Testis (tissue), 3 donors: ENCODE measurements around the gene EDEM3. TPM values are rescaled to one million over a fixed set of nuclear protein-coding genes. Genes with fewer than 3 reads are reported as not detected.
"Not testable (repeated sequence)": the region's sequence is repeated elsewhere in the genome, so short reads cannot be mapped to it uniquely, and the experiment has no call there.

Source experiments
- DNase-seq: peaks from one replicate; pipeline ENCODE4 v3.0.0-alpha.2; 2019
- H3K27ac ChIP-seq, 2 donors: fragments of 200-600 bp; sonication (generic); one replicate each; pipeline ENCODE4 v1.5.1; 2019
- H3K27me3 ChIP-seq: fragments of 200-600 bp; sonication (generic); one replicate; pipeline ENCODE4 v1.5.1; 2019
- H3K36me3 ChIP-seq: fragments of 200-600 bp; sonication (generic); one replicate; pipeline ENCODE4 v1.5.1; 2017; ENCODE audit warnings: low read depth; ENCODE audit errors: missing control alignments
- H3K4me1 ChIP-seq: fragments of 200-600 bp; sonication (generic); one replicate; pipeline ENCODE4 v1.5.1; 2019
- H3K4me3 ChIP-seq, 2 donors: fragments of 200-600 bp; sonication (generic); one replicate each; pipeline ENCODE4 v1.5.1; 2017 to 2019
- H3K9me3 ChIP-seq: fragments of 200-600 bp; sonication (generic); one replicate; pipeline ENCODE4 v1.5.1; 2017
- CTCF ChIP-seq, 3 experiments: fragments of 450-650 bp in 2 of 3; fragments of 200-600 bp in 1 of 3; sonication (generic) in 1 of 3; IDR thresholded peaks; one replicate each; pipeline ENCODE4 v1.5.1; 2016 to 2019; ENCODE audit warnings: antibody characterized with exemption in 3 of 3, mild to moderate bottlenecking in 2 of 3, moderate library complexity in 1 of 3
- POLR2A ChIP-seq: fragments of 450-650 bp; IDR thresholded peaks from one replicate; pipeline ENCODE4 v1.6.1; 2017; ENCODE audit warnings: antibody characterized with exemption, mild to moderate bottlenecking, moderate library complexity
- WGBS, 2 donors: methylation state at CpG; one replicate each; pipeline ENCODE4 v1.1.5; 2018; 5-methylcytosine and 5-hydroxymethylcytosine counted together
- intact Hi-C: fragments of 100-400 bp; cut with DNase I; formaldehyde crosslinking; loops from one replicate; pipeline ENCODE4 v1.15.1; 2023; ENCODE audit warnings: low total_unique reads
- polyA plus RNA-seq: library from polyadenylated mRNA; stranded (reverse); fragments of 350-450 nt; fragmentation: Illumina TruSeq; extraction: RNeasy Lipid Tissue Mini Kit (QIAGEN cat#74804); gene quantifications from one replicate; pipeline ENCODE4 v1.2.3, GENCODE V29; 2014; ENCODE audit warnings: low read depth, low replicate concordance; ENCODE audit not compliant: insufficient read depth
- total RNA-seq, 2 donors: library from RNA; depleted of rRNA; stranded (reverse); fragments of >200 nt; gene quantifications; one replicate each; pipeline ENCODE4 v1.2.3, GENCODE V29; 2016

Gene EDEM3
- total and polyA plus RNA-seq, 3 donors from 2014 or later = 20.7 to 41.0 (median 23.5) TPM

- Histone ChIP-seq H3K27me3 (no peaks in the 10 kb centered on the region), H3K27ac (no peak overlapping the region), H3K4me3 (no peak overlapping the region), H3K9me3 (no peaks in the 10 kb centered on the region), H3K36me3 (no peaks in the 10 kb centered on the region), H3K4me1 (no peaks in the 10 kb centered on the region)
- TF ChIP-seq POLR2A (no peak), CTCF (IDR thresholded peaks at IDR 0.05) (no peak)
- 88 to 89% methylated on average over 4 of the region's 4 CpGs for WGBS, 2 donors
- no peak for DNase-seq
- intact Hi-C loops = no loop called here
Observed at GRCh38 chr1:184770181-184770979, 15.7 kb upstream of the EDEM3 start.

GRCh38 chr1:184769241-184769640 is 14.6 kb upstream of the EDEM3 start:
- 58 to 74% methylated on average over 2 of the region's 2 CpGs for WGBS, 2 donors
- TF ChIP-seq CTCF (IDR thresholded peaks at IDR 0.05) = no peak
- no peak for TF ChIP-seq POLR2A
- intact Hi-C loops = no loop called here

GRCh38 chr1:184768467-184768866 is 13.8 kb upstream of the EDEM3 start:
- Histone ChIP-seq H3K9me3 (no peaks in the 10 kb centered on the region), H3K27ac (no peak overlapping the region), H3K4me1 (no peaks in the 10 kb centered on the region), H3K36me3 (no peaks in the 10 kb centered on the region), H3K4me3 (no peak overlapping the region), H3K27me3 (no peaks in the 10 kb centered on the region)
- intact Hi-C loops = no loop called here
- TF ChIP-seq POLR2A (no peak), CTCF (IDR thresholded peaks at IDR 0.05) (no peak)
- no peak for DNase-seq
- 59 to 68% methylated on average over 2 of the region's 2 CpGs for WGBS, 2 donors

More at GRCh38 chr1:184769241-184769640, 14.6 kb upstream of the EDEM3 start:
- Histone ChIP-seq H3K4me3 (no peak overlapping the region), H3K9me3 (no peaks in the 10 kb centered on the region), H3K27ac (no peak overlapping the region), H3K27me3 (no peaks in the 10 kb centered on the region), H3K36me3 (no peaks in the 10 kb centered on the region), H3K4me1 (no peaks in the 10 kb centered on the region)
- no peak for DNase-seq

DNA sequence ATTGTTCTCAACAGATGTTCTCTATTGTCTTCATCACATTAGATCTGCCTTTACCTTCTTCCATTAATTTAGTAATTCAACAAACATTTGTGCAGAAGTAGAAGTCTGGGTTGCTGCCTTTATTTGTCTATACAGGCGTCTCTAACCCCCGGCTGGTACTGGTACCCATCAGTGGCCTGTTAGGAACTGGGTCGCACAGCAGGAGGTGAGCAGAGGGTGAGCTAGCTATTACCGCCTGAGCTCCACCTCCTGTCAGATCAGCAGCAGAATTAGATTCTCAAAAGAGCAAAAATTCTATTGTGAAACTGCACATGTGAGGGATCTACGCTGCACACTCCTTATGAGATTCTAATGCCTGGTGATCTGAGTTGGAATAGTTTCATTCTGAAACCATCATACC is 12.9 kb upstream of the EDEM3 start:
- H3K9me3 ChIP-seq = no peaks in the 10 kb centered on the region
- WGBS, 2 donors = 93 to 94% methylated on average over 5 of the region's 5 CpGs
- no peak for DNase-seq
- H3K27ac ChIP-seq = no peak overlapping the region
- H3K4me1 ChIP-seq = no peaks in the 10 kb centered on the region
- H3K27me3 ChIP-seq = no peaks in the 10 kb centered on the region
- no peak overlapping the region for H3K4me3 ChIP-seq
- no peaks in the 10 kb centered on the region for H3K36me3 ChIP-seq
- intact Hi-C loops = no loop called here
- TF ChIP-seq POLR2A = no peak

- H3K4me1 ChIP-seq = no peaks in the 10 kb centered on the region
- H3K27me3 ChIP-seq = no peaks in the 10 kb centered on the region
- no peaks in the 10 kb centered on the region for H3K9me3 ChIP-seq
- intact Hi-C loops = no loop called here
- DNase-seq = no peak
- H3K4me3 ChIP-seq = no peak overlapping the region
- TF ChIP-seq CTCF (IDR thresholded peaks at IDR 0.05) (no peak), POLR2A (no peak)
- H3K36me3 ChIP-seq = no peaks in the 10 kb centered on the region
- no peak overlapping the region for H3K27ac ChIP-seq
- 86 to 100% methylated on average over 1 of the region's 1 CpG for WGBS, 2 donors
Observed at GRCh38 chr1:184764483-184764882, 9.8 kb upstream of the EDEM3 start.

DNA sequence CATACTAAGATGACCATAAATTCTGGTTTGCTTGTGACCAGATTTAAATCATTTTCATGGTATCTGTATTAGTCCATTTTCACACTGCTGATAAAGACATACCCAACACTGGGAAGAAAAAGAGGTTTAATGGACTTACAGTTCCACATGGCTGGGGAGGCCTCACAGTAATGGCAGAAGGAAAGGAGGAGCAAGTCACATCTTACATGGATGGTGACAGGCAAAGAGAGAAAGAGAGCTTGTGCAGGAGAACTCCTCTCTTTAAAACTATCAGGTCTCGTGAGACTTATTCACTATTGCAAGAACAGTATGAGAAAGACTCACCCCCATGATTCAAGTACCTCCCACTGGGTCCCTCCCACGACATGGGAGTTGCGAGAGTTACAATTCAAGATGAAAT is 8.9 kb upstream of the EDEM3 start:
- H3K4me3 ChIP-seq, intact Hi-C loops, H3K9me3 ChIP-seq, H3K4me1 ChIP-seq, H3K27ac ChIP-seq, H3K36me3 ChIP-seq, H3K27me3 ChIP-seq, DNase-seq: not testable (repeated sequence)
- 96 to 97% methylated on average over 3 of the region's 3 CpGs for WGBS, 2 donors
